ENCODE results near the gene DPP9.

DNA sequence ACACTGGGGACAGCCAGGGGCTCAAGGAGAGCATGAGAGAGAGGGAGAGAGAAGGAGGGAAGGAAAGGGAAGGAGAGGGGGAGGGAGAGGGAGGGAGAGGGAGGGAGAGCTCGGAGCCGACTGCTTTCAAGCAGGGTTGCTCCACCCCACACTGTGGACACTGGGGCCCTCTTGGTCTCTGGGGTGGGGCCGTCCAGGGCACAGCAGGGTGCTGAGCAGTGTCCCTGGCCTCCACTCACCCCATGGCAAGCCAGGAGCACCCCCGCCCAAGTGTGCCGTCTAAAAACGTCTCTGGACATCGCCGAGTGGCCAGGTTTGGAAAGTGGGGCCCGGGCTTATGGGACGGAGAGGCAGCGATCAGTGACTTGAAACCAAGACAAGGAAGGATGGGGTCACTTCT is 20.9 kb downstream of the DPP9 start:
- TF ChIP-seq EZH2phosphoT487 (IDR thresholded peaks at IDR 0.05; ENCODE audit: borderline replicate concordance, low read length) = no peak
- TF ChIP-seq CTCF (IDR thresholded peaks at IDR 0.05; ENCODE audit: low read depth, low read length, poor library complexity, severe bottlenecking) = no peak

Measured in DOHH2 (cell line).